ENCODE data around the gene PADI1.

PADI1 gene, protein sequence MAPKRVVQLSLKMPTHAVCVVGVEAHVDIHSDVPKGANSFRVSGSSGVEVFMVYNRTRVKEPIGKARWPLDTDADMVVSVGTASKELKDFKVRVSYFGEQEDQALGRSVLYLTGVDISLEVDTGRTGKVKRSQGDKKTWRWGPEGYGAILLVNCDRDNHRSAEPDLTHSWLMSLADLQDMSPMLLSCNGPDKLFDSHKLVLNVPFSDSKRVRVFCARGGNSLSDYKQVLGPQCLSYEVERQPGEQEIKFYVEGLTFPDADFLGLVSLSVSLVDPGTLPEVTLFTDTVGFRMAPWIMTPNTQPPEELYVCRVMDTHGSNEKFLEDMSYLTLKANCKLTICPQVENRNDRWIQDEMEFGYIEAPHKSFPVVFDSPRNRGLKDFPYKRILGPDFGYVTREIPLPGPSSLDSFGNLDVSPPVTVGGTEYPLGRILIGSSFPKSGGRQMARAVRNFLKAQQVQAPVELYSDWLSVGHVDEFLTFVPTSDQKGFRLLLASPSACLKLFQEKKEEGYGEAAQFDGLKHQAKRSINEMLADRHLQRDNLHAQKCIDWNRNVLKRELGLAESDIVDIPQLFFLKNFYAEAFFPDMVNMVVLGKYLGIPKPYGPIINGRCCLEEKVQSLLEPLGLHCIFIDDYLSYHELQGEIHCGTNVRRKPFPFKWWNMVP

DNA sequence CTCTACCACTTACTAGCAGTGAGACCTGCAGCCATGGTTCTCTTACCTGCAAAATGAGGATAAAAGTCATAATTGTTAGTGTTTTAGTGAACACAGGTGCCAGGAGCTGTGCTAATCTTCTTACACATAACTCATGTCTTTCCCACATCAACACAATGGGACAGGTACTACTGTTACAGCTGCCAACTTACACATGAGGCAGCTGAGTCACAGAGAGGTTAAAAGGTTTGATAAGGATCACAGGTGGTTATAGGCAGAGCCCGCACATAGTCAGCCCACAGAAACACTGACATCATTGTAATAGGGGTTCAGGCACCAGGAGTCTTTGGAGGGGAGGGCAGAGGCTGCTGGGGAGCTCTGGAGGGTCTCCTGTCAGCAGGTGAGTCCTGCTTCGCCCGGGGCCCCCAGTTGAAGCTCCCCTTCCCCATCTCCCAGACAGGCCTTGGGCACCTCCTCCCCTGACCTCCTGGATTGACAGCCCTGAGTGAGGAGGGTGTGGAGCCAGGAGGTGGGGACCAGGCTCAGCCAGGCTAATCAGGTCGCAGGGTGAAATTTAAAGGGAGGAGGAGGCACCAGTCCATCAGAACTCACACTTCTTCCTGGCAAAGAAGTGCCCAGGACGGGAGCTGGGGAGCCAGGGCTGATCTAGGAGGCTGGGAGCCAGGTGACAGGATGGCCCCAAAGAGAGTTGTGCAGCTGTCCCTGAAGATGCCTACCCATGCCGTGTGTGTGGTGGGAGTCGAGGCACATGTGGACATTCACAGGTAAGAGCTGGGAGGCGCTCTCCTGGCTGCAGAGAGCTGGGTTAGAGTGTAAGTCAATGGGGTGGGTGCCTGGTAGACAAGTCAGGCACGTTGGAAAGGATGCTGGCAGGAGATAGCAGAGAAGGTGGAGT is at the start of gene PADI1:
PADI1 (plus strand) TSS at position 583 of the 895 bp plus-strand sequence; CDS start at position 673, 90 bp downstream.
- DNase-seq (ENCODE audit: low spot score) = no peak

DNA sequence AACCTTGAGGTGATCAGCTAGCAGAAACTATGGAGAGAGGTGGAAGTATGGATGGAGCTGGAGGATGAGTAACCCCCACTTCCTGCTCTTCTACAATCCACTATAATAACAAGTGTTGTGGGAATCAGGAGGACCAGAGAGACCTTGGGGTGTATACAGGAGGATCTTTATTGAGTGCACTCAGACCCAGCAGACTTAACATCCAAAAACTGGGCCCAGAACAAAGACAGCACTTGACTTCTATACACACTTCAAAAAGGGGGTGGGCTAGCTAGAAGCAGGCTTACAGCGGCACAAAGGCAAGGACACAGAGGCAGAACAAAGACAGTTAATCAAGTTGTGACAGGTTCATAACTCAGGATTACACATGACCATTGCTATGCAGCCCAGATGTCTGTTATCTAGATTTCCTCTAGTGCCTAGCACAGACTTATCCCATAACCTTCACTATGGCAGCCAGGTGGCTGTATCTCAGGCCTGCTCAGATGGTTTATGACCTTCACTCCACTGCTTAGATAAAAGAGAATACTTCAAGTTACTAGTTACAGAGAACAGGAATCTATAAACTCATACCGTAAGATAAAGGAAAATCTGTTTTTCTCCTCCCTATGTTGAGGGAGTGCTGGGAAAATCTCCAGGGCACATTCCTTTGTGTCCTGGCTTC is 49.5 kb upstream of the PADI1 start:
- no peak for DNase-seq (ENCODE audit: low spot score)

DNA sequence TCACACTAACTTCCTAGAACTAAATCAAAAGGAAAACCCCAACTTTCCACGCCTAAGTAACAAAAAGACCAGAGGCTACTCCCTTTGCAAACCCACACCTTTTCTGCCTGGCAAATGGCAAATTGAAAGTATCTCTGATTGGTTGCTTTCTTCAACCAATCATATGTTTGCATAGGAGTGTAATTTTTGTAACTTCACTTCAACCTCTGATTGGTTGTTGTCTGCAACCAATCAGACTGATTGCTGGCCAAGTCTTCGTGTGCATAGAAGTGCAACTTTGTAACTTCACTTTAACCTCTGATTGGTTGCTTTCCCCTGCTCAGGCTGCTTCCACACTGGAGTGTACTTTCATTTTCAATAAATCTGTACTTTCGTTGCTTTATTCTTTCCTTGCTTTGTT is 48.8 kb upstream of the PADI1 start:
- no peak for DNase-seq (ENCODE audit: low spot score)

DNA sequence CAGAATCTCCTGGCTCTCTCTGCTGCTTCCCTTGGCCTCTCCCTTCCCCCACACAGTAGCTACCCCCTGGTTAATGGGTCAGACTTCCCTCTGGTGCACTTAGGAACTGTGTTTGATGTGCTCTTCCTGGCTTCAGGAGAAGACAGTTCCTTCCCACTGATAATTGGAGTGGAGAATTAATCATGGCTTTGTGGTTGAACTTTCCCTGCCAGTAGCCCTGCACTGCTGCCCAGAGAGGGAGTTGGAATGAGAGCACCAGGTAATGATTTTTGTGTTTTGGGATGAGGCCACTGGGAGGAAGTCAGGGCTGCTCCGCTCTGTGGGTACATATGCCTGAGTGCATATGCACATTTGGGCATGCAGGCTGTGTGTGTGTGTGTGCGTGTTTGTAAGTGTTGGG is 46.0 kb upstream of the PADI1 start:
- no peak for DNase-seq (ENCODE audit: low spot score)

DNA sequence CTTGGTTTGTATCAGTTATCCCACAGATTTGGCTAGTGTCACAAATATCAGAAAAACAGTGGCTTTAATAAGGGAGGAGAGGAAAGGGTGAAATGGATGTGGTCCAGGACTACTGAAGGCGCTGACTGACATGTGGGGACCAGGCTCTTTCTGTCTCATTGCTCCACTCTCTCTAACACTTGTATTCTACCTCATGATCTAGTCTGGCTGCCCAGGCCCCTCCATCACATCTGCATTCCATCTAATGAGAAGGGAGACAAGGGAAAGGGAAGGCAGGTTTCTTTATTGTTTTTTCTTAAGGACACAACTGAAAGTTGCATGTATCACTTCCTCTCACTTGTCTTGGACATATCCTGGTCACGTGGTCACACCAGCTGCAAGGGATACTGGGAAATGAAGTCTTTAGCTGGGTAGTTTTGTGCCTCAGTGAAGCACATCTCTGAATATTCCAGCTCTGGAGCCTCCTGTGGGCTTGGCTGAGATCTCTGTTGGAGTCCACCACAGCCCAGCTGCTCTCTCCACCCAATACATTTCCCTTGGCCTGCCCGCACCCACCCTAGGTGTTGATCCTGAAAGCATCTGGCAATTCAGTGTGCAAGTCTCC is 43.7 kb upstream of the PADI1 start:
- DNase-seq (ENCODE audit: low spot score) = no peak

DNA sequence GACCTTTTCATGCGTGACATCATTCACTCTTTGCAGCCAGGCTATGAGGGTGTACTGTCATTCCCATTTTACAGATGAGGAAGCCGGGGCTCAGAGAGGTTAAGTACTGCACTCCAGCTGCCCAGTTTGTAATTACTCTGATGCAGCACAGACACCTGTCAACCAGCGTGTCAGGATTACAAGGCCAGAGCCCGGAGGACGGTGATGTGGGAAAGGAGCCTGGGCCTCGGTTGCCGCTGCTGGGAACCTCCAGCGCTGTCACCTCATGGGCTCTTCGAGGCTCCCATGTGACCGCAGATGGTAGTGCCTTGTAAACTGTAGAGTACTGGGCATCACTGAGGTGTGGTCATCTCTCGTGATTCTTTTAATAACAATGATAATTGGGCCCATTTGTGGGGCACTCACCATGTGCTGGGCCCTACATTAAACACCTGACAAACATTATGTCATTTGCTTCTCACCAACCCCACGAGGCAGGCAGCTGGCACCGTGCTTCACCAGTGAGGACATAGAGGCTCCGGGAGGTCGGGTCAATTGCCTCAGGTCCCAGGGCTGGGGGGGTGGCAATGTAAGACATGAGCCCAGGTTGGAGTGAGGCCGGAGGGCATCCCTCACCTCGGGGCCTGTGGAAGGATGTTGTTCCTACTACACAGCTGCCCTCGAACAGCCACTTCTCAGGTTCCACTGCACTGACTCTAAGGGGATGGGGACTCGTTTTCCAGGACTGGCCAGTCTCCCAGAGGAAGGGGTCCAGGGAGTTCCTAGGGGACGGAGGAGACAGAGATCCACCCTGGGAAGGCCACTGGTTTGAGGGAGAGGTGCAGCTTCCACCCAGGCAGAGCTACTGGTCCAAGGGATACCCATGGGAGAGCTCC is 42.8 kb upstream of the PADI1 start:
- no peak for DNase-seq (ENCODE audit: low spot score)

DNA sequence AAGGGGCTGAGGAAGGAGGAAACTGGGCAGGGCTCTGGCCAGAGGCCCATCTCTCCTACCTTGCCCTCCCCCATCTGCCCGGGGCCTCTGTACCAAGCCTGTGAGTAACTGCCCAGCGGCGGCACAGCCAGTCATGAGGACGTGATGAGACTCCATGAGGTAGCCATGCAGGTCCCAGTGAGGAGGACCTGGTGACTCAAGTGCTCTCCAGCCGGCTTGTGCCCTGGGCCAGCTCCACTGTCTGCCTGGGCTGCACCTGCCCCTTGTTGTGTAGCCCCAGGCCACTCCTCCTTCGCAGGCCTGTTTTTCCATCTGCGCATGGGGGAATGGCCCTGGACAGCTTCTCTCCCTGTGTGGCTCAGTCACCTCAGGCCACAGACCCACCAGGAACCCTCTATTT is 42.0 kb upstream of the PADI1 start:
- no peak for DNase-seq (ENCODE audit: low spot score)

DNA sequence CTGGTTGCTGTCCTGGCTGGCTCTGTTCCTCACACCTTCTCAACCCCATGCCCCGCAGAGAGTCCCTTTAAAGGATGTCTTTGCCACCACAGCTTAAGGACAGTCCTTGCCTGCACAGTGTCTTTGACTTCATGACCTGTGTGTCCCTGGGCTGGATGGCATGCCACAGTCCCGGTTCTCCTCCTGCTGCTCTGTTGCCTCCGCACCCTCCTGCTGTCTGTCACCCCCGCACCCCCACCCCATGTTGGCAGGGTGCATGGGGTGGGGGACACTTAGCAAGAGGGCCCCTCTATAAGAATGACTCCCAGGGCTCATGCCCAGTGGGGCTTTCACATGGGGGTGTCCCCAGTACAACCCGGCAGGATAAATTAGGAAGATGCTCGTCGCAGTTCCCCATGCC is 41.6 kb upstream of the PADI1 start:
- DNase-seq (ENCODE audit: low spot score) = no peak

DNA sequence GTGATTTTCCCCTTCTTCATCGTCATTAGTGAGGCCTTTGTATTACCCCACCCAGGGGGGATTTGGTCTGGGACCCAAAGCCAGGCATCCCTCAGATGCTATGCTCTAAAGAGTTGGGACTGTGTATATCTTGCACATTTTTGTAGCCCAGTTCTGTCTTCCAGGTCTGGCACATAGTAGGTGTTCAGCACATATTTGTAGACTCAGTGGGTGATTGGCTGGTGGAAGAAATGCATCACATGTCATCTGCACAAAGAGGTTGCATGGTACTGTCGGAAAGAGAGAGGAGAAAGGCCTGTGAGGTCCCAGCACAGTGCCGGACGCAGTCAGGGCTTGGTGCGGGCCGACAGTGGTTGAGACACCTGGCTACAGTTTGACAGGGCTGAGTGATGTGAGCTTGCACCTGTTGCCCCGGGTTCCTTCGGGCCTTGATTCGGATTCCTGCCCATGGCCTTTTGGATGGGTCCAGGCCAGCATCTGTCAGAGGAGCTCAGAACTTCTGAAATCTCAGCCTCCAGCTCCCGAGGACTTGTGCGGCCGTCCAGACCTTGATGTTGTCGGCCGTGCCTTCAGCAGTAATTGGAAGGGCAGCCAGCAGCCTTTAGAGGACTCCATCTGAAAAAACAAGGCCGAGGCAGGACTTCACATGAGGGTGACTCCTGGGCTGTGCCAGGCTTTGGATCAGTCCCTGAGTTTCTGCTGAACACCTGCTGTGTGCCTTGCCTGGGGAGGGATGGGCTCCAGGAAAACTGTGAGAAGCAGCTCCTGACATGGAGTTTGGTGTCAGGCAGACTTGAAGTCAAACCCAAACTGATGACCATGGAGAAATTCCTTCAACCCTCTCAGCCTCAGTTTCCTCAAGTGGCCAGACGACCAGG is 40.9 kb upstream of the PADI1 start:
- DNase-seq (ENCODE audit: low spot score) = no peak

DNA sequence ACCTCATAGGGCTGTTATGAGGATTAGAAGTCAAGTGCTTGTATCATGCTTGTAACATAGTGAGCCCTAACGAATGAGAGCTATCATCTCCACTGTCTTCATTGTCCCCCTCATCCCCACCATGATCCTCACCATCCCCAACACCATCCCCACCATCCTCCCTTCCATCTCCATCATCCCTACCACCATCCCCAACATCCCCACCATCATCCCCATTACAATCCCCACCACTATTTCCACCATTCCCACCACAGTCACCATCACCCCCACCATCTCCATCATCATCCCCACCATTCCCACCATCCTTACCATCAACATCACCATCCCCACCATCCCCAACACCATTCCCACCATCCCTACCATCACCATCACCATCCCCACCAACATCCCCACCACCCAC is 39.1 kb upstream of the PADI1 start:
- DNase-seq (ENCODE audit: low spot score) = no peak

DNA sequence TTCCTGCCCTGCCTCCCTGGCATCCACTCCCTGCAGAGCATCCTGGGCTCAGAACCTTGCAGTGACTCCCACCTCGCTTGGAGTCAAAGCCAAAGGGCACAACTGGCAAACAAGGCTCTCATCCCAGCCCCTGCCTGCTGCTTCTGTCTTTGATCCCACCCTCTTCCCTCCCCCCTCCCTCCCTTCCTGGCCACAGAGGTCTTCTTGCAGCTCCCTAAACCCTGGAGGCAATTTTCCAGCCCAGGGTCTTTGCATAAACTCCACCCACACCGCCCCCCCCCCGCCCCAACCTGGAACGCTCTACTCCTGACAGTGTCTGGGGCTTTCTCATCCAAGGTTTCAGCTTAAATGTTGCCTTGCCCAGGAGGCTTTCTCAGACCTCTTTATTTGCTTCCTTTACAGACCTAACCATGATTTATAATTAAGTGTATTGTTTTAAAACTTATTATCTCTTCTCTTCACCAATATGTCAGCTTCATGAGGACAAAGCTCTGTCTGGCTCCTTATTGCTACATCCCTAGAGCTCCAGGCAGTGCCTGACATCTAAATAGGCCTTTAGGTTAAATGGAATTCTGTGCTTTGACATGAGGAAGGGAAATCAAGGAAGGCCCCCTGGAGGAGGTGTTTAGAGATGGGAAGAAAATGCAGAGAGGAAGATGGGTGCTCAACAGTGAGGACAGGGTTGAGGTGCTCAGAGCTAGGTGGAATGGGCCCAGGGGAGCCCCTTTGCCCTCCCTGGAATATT is 37.7 kb upstream of the PADI1 start:
- DNase-seq (ENCODE audit: low spot score) = no peak

DNA sequence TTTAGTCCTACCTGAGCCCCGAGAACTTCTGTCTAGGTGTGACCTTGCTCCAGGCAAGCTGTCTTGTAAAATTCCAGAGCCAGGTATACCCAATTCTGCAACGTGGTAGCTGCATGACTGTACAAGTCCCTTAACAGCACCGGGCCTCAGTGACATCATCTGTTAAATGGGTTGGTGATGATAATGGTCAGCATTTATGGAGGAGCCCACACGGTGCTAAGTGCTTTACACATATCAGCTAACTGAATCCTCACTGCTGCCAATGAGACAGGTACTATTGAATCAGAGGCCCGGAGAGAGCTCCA is 37.2 kb upstream of the PADI1 start:
- DNase-seq (ENCODE audit: low spot score) = no peak

DNA sequence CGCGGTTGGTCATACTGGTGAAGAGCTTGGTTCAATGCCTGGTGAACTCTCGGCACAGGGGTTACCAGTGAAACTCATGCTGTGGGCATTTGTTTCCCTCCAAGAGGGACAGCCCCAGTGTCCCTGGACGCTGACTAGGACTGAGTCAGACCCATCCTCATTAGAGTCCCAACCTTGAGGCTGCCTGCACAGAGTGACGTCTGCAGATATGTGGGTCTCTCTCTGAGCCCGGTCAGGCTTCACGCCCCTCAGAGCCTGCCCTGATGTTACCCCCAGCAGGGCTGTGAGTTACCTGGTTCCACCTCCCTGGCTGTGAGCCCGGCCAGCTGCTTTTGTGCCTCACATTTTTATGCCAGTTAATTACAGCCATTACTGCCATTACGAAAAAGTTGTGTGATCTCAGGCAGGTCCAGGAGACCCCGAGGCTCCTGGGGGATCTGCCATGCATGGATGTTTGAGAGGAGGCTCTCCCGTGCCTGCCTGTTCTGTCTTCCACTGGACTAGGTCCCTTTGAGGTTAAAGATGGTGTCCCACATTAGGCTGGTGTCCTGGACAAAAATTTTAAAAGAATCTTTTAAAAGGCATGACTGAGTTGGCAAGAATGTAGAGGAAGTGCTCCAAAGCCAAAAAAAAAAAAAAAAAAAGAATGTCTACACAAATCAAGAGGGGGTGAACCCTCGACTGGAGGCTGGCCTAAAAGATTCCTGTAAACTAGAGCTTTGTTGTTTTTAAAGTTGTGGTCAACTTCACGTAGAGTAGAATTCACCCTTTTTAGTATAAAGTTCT is 36.6 kb upstream of the PADI1 start:
- no peak for DNase-seq (ENCODE audit: low spot score)

DNA sequence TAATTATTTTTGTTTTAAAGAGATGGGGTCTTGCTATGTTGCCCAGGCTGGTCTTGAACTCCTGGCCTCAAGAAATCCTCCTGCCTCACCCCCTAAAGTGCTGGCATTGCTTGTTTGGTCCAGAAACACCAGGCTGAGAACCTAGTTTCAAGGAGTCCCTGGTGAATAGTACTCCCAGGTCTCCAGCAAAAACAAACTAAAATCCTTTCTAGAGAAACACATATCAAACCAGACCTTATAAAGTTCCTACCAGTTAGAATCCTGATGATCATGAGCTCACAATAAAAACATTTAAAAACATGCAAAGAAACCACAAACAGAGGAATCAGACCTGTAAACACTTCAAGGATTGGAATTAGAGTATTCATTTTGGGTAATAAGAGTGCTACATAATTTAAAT is 34.4 kb upstream of the PADI1 start:
- no peak for DNase-seq (ENCODE audit: low spot score)

DNA sequence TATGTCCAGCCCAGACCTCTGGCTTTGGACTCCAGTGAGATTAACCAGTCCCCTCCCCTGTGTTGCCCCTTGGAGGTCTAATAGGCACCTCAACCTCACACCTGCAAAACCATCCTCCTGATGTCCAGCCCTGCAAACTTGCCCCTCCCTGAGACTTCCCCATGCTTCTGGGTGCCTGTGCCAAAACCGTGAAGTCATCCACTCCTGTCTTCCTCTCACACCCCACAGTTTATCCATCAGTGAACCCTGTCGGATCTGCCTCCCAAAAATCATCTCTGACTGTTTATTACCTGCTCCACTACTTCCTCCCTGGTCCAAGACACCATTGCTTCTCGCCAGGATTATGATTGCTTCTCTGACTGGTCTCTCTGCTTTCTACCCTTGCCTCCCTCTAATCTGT is 31.7 kb upstream of the PADI1 start:
- DNase-seq (ENCODE audit: low spot score) = no peak

DNA sequence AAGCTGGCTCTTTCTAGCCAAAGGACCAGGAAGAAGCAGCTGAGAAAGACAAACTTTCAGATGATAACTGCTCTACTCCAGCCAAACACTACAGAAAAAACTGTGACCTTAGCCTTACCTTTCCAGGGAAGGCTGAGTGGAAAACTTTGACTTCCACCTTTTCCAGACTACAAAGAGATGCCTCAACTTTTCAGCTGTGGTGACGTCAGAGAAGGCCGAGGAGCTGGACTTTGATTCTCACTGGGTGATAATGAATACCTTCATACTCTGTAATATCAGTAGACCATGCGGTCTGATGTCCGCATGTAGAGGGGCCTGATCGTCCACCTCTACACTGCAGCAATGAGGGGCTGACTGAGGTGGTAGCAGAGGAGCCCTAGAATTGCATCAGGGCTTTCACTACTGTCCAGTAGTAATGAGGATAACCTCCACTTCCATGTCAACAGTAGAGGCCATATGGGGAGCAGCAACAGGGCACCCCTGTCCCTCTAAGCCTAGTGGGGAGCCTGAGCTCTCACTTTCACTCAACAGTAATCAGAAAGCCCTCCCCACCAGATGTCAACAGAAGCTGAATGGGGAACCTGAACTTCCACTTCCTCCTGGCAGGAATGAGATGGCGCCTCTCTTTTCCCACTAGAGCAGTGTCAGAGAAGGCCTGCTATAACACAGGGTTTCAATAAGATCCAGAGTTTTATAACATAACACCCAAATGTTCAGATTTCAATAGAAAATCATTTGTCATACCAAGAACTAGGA is 28.4 kb upstream of the PADI1 start:
- no peak for DNase-seq (ENCODE audit: low spot score)

DNA sequence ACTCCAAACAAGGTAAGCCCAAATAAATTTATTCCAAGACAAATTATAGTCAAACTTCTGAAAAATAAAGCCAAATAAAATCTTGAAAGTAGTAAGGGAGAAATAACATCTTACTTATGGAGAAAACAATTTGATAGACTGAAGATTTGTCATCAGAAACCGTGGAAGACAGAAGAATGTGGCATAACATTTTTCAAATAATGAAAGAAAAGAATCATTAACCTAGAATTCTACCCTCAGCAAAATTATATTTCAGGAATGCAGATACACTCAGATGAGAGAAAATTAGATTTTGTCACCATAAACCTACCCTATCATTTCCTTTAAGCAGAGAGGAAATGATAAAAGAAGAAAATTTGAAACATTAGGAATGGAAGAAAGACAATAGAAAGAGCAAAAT is 27.3 kb upstream of the PADI1 start:
- no peak for DNase-seq (ENCODE audit: low spot score)
